KBM-7 (cell line): ENCODE measurements around the gene TSHZ1.

Experiments used
- DNase-seq: peaks from one replicate; pipeline ENCODE4 v3.0.0-alpha.2; 2015
- in situ Hi-C: fragments of 300-500 bp; cut with MboI; formaldehyde crosslinking; loops from 2 replicates; pipeline ENCODE4 v1.14.3; 2020; ENCODE audit warnings: low sequenced_read_pairs, low pct_unique_long_range_greater_than_20kb, mixed read lengths

Gene TSHZ1

GRCh38 chr18:75205514-75206132, 5.0 kb upstream of the TSHZ1 start:
- in situ Hi-C loops, result no loop called here
- no peak for DNase-seq

GRCh38 chr18:75206452-75207309, 3.9 kb upstream of the TSHZ1 start:
- in situ Hi-C loops, result no loop called here
- DNase-seq, result no peak

GRCh38 chr18:75207310-75208154, 3.1 kb upstream of the TSHZ1 start:
- peak; percentile 42 for DNase-seq
- in situ Hi-C loops, result no loop called here

GRCh38 chr18:75208155-75208835, 2.3 kb upstream of the TSHZ1 start:
- DNase-seq, result peak; percentile 57
- in situ Hi-C loops, result no loop called here

GRCh38 chr18:75208836-75209128, 1.8 kb upstream of the TSHZ1 start:
- in situ Hi-C loops, result no loop called here
- DNase-seq, result no peak

GRCh38 chr18:75209129-75209950, 1.3 kb upstream of the TSHZ1 start, which contains the start of gene PTGR3:
PTGR3 (minus strand) TSS chr18:75209139; CDS start chr18:75209058, 81 bp downstream.
- DNase-seq, result peak; percentile 86
- in situ Hi-C loops, result no loop called here

- in situ Hi-C loops, result no loop called here
- no peak for DNase-seq
Observed at GRCh38 chr18:75209951-75210258, 692 bp upstream of the TSHZ1 start.

GRCh38 chr18:75211002-75211621, 515 bp downstream of the TSHZ1 start:
- DNase-seq, result no peak
- in situ Hi-C loops, result no loop called here

- DNase-seq, result no peak
Observed at GRCh38 chr18:75211626-75211952, 992 bp downstream of the TSHZ1 start.

GRCh38 chr18:75211953-75212750, 1.6 kb downstream of the TSHZ1 start:
- in situ Hi-C loops, result no loop called here
- DNase-seq, result peak; percentile 67

More at GRCh38 chr18:75211626-75211952, 992 bp downstream of the TSHZ1 start:
- in situ Hi-C loops, result no loop called here

GRCh38 chr18:75212751-75213090, 2.1 kb downstream of the TSHZ1 start:
- in situ Hi-C loops, result no loop called here

GRCh38 chr18:75213611-75214331, 3.2 kb downstream of the TSHZ1 start:
- DNase-seq, result no peak
- in situ Hi-C loops, result no loop called here

More at GRCh38 chr18:75212751-75213090, 2.1 kb downstream of the TSHZ1 start:
- DNase-seq, result no peak

- no peak for DNase-seq
- in situ Hi-C loops, result no loop called here
Observed at GRCh38 chr18:75214332-75214690, 3.7 kb downstream of the TSHZ1 start.

- in situ Hi-C loops, result no loop called here
- DNase-seq, result no peak
Observed at GRCh38 chr18:75214766-75215510, 4.3 kb downstream of the TSHZ1 start.

- in situ Hi-C loops, result no loop called here
- no peak for DNase-seq
Observed at GRCh38 chr18:75215663-75216062, 5.1 kb downstream of the TSHZ1 start.

GRCh38 chr18:75216212-75216910, 5.8 kb downstream of the TSHZ1 start:
- no peak for DNase-seq
- in situ Hi-C loops, result no loop called here
